Vagina (tissue), 2 donors: ENCODE measurements around the gene ISG15. TPM values are rescaled to one million over a fixed set of nuclear protein-coding genes. Genes with fewer than 3 reads are reported as not detected.

ENCODE experiments used
- DNase-seq, 2 donors: peaks; one replicate each; pipeline ENCODE4 v3.0.0-alpha.2; 2017; ENCODE audit errors: extremely low spot score in 2 of 2
- H3K27ac ChIP-seq: fragments of 200-600 bp; sonication (generic); one replicate; pipeline ENCODE4 v1.5.1; 2019
- H3K27me3 ChIP-seq: fragments of 200-600 bp; sonication (generic); one replicate; pipeline ENCODE4 v1.5.1; 2019
- H3K36me3 ChIP-seq, 2 donors: fragments of 200-600 bp; sonication (generic); one replicate each; pipeline ENCODE4 v1.5.1; 2017 to 2019
- H3K4me1 ChIP-seq: fragments of 200-600 bp; sonication (generic); one replicate; pipeline ENCODE4 v1.5.1; 2019
- H3K4me3 ChIP-seq, 2 donors: fragments of 200-600 bp; sonication (generic); 1 replicate in 1 of 2; 2 replicates in 1 of 2; pipeline ENCODE4 v1.5.1; 2016 to 2019
- H3K9me3 ChIP-seq: fragments of 200-600 bp; sonication (generic); one replicate; pipeline ENCODE4 v1.5.1; 2019
- POLR2A ChIP-seq, 2 donors: fragments of 450-650 bp; IDR thresholded peaks; one replicate each; pipeline ENCODE4 v1.6.1; 2017; ENCODE audit warnings: antibody characterized with exemption in 2 of 2, mild to moderate bottlenecking in 2 of 2, moderate library complexity in 2 of 2
- POLR2AphosphoS5 ChIP-seq, 2 donors: sonication (generic); formaldehyde crosslinking; IDR thresholded peaks; one replicate each; pipeline ENCODE4 v1.9.0; 2017; ENCODE audit warnings: antibody characterized with exemption in 2 of 2, mild to moderate bottlenecking in 2 of 2, low read depth in 1 of 2; ENCODE audit not compliant: insufficient read depth in 1 of 2
- intact Hi-C: fragments of 100-400 bp; cut with DNase I; formaldehyde crosslinking; loops from one replicate; pipeline ENCODE4 v1.15.1; 2023
- total RNA-seq: library from RNA; depleted of rRNA; stranded (reverse); fragments of >200 nt; gene quantifications from one replicate; pipeline ENCODE4 v1.2.3, GENCODE V29; 2016
- TF ChIP-seq, protein P1 (sequence below), 3 experiments: fragments of 450-650 bp in 2 of 3; fragments of 200-600 bp in 1 of 3; sonication (generic) in 1 of 3; IDR thresholded peaks; one replicate each; pipeline ENCODE4 v1.5.1; 2017 to 2019; ENCODE audit warnings: antibody characterized with exemption in 3 of 3, mild to moderate bottlenecking in 2 of 3, moderate library complexity in 2 of 3

ISG15 gene
- total RNA-seq, 1 donor from 2014 or later: 29.0 TPM

DNA sequence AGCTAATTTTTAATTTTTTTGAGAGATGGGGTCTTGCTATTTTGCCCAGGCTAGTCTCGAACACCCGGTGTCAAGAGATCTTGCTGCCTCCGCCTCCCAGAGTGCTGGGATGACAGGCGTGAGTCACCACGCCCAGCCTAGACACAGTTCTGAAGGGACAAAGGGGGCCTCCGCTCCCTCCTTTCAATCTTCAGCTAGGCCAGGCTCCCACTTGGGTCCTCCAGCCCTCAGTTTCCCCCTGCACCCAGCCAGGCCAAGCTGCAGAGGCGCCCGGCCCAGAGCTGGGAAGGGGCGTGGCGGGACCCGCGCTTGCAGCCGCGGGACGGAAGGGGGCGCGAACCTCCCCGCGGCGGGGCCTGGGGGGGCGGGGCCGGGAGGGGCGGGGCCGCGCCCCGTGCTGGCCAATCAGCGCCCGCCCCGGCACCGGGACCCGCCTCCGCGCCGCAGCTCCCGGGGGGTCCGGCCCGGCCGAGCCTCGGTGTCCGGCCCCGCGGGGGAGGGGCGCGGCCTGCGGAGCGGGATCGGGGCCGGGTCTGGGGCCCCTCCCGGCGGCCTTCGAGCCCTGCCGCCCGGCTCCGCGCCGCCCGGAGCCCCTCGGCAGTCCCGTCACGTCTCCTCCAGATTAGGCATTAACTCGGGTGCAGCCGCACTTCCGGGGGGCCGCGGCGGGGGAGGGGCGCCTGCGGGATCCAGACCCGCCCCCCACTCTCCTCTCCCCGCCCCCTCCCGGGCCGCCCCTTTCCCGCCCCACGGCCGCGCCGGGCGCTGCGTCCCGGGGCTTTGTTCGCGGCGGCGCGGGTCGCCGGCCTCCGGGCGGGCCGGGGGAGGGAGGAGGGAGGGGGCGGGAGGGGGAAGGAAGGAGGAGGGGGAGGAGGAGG is 6.1 kb downstream of the ISG15 start:
- H3K9me3 ChIP-seq: no peaks in the 10 kb centered on the region
- intact Hi-C loops: no loop called here
- no peaks in the 10 kb centered on the region for H3K36me3 ChIP-seq
- TF ChIP-seq POLR2A (IDR thresholded peaks at IDR 0.05) (no peak), POLR2AphosphoS5 (IDR thresholded peaks at IDR 0.05; ENCODE audit: insufficient read depth in 1 of 2, low read depth in 1 of 2) (peak in 1 of 2 donors; percentile 28)
- TF ChIP-seq, protein P1, sequence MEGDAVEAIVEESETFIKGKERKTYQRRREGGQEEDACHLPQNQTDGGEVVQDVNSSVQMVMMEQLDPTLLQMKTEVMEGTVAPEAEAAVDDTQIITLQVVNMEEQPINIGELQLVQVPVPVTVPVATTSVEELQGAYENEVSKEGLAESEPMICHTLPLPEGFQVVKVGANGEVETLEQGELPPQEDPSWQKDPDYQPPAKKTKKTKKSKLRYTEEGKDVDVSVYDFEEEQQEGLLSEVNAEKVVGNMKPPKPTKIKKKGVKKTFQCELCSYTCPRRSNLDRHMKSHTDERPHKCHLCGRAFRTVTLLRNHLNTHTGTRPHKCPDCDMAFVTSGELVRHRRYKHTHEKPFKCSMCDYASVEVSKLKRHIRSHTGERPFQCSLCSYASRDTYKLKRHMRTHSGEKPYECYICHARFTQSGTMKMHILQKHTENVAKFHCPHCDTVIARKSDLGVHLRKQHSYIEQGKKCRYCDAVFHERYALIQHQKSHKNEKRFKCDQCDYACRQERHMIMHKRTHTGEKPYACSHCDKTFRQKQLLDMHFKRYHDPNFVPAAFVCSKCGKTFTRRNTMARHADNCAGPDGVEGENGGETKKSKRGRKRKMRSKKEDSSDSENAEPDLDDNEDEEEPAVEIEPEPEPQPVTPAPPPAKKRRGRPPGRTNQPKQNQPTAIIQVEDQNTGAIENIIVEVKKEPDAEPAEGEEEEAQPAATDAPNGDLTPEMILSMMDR (IDR thresholded peaks at IDR 0.05): peak; percentile 9 to 47 (median 11)
- H3K27me3 ChIP-seq: no peaks in the 10 kb centered on the region
- H3K4me1 ChIP-seq: peaks cover 39% of the 10 kb centered on the region
- no peak for DNase-seq
- peak overlapping the region; percentile 95 for H3K27ac ChIP-seq
- peak overlapping the region; percentile 57 to 88 for H3K4me3 ChIP-seq

- peaks cover 39% of the 10 kb centered on the region for H3K4me1 ChIP-seq
- H3K27me3 ChIP-seq: no peaks in the 10 kb centered on the region
Measured at GRCh38 chr1:1020000-1020404, 6.7 kb downstream of the ISG15 start, which contains the start of gene AGRN. Gene AGRN (plus strand): TSS chr1:1020120. CDS start chr1:1020173, 53 bp downstream.

DNA sequence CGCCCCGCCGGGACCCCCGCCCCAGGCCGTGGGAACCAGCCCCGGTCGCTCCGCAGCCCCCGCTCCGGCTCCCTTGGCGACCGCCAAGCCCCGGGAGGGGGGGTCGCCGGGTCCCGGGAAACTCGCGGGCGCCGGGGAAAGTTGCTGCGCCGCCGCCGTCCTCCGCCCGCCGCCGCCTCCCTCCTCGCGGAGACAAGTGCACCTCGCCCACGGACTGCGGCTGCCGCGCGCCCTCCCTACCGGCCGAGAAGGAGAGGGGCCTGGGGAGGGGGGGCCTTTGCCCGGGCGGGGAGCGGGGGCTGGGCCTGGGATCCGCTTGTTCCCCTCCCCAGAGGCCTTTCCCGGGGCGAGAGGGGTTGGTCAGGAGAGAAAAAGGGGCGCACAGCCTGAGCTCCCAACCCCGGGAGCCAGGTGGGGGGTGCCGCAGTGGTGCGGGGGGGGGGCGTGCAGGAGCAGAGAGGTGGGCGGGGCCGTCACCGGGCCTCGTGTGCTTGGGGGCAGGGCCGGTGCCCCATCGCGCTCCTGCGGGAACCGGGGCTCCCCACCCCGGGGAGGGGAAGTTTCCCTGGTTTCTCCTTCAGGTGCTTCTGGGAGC is 7.2 kb downstream of the ISG15 start:
- Histone ChIP-seq H3K27me3 (no peaks in the 10 kb centered on the region), H3K27ac (peak overlapping the region; percentile 95), H3K4me3 (peak overlapping the region; percentile 57 to 88), H3K4me1 (peaks cover 44% of the 10 kb centered on the region), H3K36me3 (no peaks in the 10 kb centered on the region), H3K9me3 (no peaks in the 10 kb centered on the region)
- intact Hi-C loops: no loop called here
- no peak for DNase-seq
- TF ChIP-seq POLR2AphosphoS5 (IDR thresholded peaks at IDR 0.05; ENCODE audit: insufficient read depth in 1 of 2, low read depth in 1 of 2) (no peak), POLR2A (IDR thresholded peaks at IDR 0.05) (no peak)
- TF ChIP-seq, protein P1 (IDR thresholded peaks at IDR 0.05): no peak

More at GRCh38 chr1:1020000-1020404, 6.7 kb downstream of the ISG15 start, which contains the start of gene AGRN:
- Histone ChIP-seq H3K36me3 (no peaks in the 10 kb centered on the region), H3K4me3 (peak within 1 kb of the TSS; percentile 57 to 88), H3K27ac (peak within 1 kb of the TSS; percentile 95), H3K9me3 (no peaks in the 10 kb centered on the region)
- no peak for DNase-seq
- intact Hi-C loops: no loop called here
- TF ChIP-seq, protein P1 (IDR thresholded peaks at IDR 0.05): no peak
- TF ChIP-seq POLR2AphosphoS5 (IDR thresholded peaks at IDR 0.05; ENCODE audit: insufficient read depth in 1 of 2, low read depth in 1 of 2): no peak
- no peak for TF ChIP-seq POLR2A (IDR thresholded peaks at IDR 0.05)

DNA sequence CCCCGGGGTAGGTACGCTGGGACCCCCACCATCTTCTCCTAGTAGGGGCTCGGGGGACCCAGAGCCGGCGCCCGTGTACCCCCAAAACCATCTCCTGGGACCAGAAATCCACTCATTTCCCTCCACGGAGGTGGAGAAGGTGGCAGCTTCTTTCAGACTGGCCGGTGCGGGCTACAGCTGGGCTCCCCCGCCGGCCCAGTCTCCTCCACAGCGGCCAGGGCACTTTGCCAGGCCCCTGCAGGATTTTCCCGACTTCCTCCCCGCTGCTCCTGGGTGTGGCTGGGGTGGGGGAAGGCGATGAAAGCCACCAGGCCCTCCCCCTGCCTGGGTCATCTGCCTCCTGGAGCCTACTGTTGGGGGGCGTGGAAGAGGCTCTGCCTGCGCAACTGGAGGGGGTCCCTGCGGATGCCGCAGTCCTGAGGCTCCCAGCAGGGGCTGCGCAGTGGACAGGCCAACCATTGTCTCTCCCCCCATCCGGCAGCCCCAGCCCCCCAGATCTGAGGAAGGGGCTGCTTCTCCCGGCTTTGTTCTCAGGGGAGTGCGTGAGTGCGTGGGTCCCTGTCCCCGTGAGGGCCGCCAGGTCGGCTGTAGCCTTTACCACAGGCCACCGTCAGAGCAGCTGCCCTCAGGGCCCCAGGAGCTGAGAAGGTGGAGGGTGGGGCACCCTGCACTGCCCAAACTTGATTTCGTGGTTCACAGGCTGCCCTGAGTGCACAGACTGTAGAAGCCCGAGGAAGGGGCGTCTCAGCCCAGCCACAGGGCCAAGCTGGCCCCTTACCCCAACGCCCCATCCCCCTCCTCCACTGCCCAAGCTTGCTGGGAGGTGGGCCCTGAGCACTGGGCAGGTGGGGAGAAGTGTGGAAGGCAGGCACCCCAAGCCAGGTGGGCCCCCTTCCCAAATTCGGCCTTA is 8.0 kb downstream of the ISG15 start:
- Histone ChIP-seq H3K36me3 (no peaks in the 10 kb centered on the region), H3K9me3 (no peaks in the 10 kb centered on the region), H3K4me1 (peaks cover 44% of the 10 kb centered on the region), H3K27ac (peak overlapping the region; percentile 95), H3K27me3 (no peaks in the 10 kb centered on the region), H3K4me3 (peak overlapping the region; percentile 57 to 88)
- intact Hi-C loops: no loop called here
- no peak for DNase-seq
- TF ChIP-seq POLR2A (IDR thresholded peaks at IDR 0.05) (no peak), POLR2AphosphoS5 (IDR thresholded peaks at IDR 0.05; ENCODE audit: insufficient read depth in 1 of 2, low read depth in 1 of 2) (peak in 1 of 2 donors; percentile 12)
- TF ChIP-seq, protein P1 (IDR thresholded peaks at IDR 0.05): no peak
